Dermis microvascular lymphatic vessel endothelial cell (primary cell): ENCODE data around the gene ST6GALNAC2. TPM values are rescaled to one million over a fixed set of nuclear protein-coding genes. Genes with fewer than 3 reads are reported as not detected.

ENCODE experiments used
- DNase-seq, 2 donors: peaks; one replicate each; pipeline versions ENCODE4 v3.0.0 to v3.0.0-alpha.2; 2010; ENCODE audit warnings: low read depth in 2 of 2
- total RNA-seq: library from RNA; depleted of rRNA; stranded (reverse); fragments of >200 nt; gene quantifications from 2 replicates; pipeline ENCODE4 v1.2.1, GENCODE V29; 2014

Gene ST6GALNAC2
- total RNA-seq, 1 donor from 2014 or later, result 0.13 TPM

DNA sequence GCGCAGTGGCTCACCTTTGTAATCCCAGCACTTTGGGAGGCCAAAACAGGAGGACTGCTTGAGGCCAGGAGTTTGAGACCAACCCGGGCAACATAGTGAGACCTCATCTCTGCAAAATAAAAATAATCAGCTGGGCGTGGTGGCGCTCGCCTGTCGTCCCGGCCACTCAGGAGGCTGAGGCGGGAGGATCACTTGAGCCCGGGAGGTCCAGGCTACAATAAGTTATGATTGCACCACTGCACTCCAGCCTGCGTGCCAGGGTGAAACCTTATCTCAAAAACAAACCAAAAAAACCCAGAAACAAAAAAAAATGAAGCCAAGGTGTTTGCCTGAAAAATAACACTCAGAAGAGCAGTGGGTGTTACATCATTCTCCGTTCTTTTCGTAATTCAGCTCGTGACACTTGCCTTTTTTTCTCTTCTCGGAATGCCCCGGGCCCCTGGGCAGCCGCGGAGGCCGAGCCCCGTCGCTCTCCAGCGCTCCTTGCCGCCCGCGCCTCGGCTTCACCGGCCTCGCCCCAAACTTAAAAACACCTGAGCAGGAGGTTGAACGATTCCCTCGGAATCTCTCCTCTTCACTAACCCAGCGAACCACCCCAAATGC is 28.8 kb downstream of the ST6GALNAC2 start:
- peak in 1 of 2 donors; percentile 37 for DNase-seq

DNA sequence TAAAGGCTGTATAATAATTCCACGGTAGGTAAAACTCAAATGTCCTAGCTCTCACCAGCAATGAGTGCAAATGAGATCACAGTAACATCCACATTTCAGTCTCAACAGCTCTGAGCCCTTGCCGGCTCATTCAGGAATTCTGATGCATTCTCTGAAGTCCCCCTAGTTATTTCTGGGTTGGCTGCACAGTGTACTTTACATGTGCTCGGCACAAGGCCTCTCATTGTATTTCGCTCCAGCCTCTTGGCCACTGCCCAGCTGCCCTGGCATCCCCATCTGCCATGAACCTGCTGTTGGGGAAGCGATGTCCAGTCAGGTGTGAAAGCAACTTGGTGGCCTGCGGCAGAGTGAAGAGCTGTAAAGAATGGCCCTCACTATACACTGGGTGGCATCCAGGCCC is 31.5 kb downstream of the ST6GALNAC2 start:
- DNase-seq, result no peak

DNA sequence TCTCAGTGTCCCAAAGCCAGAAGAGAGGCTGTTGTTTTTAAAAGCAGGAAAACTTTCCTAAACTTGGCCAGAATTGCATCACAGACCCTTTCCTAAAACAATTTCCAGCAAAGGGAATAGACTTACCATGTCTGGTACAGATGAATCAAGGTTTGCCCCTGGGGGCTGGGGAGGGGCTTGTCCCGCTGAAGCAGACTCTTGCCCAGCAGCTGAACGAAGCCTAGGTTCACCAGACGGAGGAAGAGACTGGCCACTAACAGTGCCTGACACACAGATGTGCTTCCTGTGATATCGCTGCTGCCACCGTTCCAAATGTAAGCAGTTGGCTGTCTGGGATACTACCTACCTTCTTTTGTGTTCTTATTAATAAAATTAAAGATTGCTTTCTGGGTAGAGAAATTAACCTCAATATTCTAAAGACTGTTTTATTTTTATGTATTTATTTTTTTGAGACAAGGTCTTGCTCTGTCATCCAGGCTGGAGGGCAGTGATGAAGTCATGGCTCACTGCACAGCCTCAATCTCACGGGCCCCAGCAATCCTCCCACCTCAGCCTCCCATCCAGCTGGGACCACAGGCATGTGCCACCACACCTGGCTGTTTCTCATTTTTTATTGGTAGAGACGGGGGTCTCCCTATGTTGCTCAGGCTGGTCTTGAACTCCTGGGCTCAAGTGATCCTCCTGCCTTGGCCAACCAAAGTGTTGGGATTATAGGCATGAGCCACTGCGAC is 32.3 kb downstream of the ST6GALNAC2 start:
- no peak for DNase-seq

DNA sequence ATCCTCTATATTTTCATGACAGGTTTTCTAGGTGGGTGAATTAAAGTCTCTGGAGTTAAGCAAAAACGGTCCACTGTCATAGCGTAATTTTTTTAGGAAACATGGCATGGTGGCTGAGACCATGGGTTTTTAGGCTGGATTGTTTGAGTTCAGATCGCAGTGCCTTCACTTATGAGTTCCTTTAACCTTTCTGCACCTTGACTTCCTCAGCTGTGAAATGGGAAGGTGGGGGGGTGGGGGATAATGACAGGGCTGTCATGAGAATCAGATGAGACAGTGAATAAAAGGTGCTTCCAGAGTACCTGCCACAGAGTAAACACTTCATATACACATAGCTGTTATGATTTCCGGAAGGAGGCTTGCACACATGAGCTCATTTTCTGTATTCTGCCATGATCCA is 34.0 kb downstream of the ST6GALNAC2 start:
- no peak for DNase-seq

DNA sequence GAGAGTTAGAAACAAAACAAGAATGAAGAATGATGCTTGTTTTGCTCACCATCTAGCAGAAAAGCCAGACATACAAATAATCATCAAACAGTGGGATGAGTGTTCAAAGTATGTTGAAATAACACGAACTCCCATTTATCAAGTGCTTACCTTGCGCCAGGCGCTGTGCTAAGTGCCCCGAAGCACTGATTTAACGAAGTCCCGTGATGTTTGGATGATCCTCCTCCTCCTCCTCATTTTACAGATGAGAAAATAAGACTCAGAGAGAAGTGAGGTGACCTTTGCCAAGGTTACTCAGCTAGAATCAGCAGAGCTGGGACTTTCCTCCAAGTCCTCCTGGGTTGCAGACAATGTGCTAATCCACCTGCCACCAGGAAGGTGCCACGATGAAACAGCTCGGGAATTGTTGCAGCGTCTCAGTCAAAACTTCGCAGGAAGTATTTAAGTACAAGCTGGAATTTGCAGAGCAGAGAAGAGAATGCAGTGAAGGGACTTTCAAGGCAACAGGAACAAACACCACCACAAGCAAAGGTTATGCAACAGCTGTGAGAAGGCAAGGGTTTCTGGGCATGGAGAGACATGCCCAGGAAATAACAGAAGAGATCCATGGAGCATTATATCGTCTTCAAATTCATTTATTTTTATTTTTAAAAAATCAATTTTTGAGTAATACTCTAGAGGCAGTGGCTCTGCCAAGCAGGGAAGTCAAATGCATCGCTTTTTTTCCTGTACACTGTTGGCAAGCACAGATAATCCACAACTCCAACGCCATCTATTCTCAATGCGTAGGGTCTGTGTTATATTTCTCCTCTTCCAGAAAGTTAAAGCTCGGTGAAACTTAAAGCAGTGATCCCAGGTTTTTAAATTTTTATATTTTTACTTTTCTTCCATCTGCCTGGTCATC is 34.7 kb downstream of the ST6GALNAC2 start:
- peak in 1 of 2 donors; percentile 36 for DNase-seq

DNA sequence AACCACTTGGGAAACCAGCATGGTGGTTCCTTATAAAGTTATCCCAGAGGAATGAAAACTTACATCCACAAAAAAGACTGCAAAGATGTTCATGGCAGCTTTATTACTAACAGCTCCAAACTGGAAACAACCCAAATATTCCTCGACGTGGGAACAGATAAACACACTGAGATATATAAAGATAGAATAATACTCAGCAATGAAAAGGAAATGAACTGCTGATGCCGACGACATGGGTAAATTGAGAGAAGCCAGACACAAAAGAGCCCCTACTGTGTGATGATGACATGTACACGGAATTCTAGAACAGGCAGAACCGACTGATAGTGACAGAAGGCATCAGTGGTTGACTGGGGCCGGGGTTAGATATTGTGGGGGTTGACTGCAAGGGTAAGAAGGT is 36.1 kb downstream of the ST6GALNAC2 start:
- DNase-seq, result no peak

DNA sequence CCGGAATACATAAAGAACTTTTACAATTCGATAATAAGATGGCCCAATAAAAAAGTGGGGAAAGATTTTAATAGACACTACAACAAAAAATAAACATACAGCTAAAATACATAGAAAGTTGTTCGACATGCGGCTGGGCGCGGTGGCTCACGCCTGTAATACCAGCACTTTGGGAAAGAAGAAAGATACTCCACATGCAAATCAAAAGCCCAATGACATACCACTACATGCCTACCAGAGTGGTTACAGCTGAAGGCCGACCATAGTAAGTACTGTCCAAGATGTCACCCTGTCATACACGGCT is 36.5 kb downstream of the ST6GALNAC2 start:
- DNase-seq, result no peak

DNA sequence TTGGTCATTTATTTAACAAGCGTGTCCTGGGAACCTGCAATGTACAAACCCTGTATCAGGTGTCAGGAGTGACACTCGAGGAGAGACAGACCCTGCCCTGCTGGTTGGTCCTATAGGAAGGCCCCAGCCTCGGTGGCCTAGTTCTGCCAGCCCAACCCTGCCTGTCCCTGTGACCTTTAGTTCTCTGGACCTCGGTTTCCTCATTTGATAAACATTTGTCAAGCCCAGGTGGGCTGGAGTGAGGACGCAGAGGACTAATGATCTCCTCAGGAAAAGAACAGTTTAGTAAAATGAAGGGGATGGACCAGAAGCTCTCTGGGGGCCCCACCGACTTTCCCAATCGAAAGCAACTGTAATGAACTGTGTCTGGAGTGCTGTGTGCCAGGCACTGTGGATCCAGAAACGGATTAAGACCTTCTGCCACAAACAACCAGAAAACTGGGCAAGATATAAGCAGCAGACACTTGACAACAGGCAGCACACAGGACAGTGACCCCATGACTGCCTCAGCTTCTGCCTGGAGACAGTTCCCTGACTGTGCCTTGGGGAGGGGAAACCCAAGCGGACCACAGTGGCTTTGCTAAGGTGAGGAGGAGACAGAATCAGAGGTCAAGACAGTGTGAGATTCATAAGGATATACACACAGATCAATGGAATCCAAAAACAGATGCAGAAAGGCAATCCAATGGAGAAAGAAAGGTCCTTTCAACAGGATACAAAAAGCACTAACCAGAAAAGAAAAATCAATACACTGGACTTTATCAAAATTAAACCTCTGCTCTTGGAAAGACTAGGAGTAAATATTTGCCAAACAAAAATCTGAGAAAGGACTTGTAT is 37.1 kb downstream of the ST6GALNAC2 start:
- no peak for DNase-seq

DNA sequence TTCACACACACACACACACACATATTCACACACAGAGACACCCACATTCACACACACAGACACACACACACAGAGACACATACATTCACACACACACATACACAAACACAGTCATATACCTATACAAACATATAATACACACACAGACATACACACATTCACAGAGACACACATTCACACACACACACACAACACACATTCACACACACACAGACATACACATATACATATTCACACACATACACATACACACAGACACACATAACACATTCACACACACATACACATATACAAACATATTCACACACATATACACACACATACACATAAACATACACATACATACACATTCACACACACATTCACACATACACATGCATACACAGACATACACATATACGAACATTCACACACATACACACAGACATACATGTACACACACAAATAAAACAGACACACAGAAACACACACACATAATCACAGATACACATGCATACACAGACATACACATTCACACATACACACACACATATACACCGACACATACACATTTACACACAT is 37.9 kb downstream of the ST6GALNAC2 start:
- no peak for DNase-seq

DNA sequence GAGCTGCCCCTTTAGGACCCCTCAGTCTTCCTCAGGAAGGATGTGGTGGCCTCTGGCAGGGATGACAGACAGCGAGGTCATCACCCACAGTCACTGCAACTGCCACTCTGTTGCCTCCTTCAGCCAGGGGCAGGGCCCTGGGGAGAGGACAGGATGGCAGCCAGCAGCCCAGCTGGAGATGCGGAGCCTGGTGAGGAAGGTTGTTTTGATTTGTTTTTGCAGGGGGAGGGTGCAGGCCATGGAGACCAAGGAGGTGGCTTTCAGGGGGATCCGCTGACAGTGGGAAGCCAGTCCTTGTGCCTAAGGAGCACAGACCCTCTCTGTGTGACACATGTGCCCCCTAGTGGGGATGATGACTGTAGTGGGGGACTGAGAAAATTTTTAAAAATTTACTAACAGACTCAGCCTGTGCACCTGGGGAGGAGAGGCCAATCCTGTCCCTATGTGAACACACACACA is 38.4 kb downstream of the ST6GALNAC2 start:
- DNase-seq, result peak; percentile 55 to 73

DNA sequence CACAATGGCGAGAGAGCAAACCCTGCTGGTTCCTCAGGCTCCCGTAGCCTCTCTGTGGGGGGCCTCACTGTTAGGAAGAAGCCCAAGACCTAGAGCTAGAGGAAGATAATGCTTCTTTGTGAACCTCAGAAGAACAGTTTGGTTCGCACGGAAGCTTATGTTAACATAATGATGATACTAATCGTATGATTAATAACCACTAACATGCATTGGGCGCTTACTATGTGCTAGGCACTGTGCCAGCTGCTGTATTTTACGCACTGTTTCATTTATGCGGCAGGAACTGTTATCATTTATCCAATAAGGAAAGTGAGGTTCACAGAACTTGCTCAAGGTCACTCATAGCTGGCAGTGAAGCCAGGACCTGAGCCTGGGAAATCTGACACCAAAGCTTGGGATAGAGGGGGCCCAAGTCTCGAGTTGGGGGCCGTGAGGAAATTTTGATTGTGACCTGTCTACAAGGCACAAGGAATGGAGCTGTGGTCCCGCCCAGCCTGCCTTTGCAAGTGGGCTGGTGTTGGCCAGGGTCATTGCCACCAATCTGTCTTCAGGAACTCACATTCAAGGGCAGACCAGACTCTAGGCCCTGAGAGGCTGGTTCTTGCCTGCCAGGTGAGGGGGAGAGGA is 39.0 kb downstream of the ST6GALNAC2 start:
- peak in 1 of 2 donors; percentile 40 for DNase-seq

DNA sequence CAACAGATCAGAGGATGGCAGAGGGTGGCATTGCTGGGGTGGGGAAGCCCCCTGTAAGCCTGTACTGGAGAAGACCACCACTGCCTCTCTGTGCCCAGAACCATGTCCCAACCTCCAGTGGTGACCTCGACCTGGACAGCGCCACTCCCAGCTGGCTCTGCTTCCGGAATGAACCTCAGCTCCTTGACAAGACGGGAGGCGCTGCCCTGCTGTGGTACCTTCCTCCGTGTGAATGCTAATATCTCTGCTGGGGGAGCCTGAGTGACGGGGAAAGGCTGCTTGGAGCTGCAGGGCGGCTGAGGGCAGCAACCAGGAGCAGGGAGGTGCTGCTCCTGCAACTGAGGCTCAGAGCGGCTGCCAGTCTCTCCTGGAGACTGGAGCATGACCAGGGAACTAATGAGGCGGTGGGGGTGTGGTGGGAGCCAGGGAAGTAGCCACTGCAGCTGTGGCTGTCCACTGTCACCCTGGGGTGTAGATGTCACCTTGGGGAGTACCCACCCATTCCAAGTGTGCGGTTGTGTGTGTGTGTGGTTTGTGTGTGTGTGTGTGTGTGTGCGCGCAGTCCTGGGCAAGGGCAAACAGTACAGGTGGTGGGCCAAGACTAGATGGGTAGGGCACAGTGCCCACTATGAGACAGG is 39.6 kb downstream of the ST6GALNAC2 start:
- no peak for DNase-seq

DNA sequence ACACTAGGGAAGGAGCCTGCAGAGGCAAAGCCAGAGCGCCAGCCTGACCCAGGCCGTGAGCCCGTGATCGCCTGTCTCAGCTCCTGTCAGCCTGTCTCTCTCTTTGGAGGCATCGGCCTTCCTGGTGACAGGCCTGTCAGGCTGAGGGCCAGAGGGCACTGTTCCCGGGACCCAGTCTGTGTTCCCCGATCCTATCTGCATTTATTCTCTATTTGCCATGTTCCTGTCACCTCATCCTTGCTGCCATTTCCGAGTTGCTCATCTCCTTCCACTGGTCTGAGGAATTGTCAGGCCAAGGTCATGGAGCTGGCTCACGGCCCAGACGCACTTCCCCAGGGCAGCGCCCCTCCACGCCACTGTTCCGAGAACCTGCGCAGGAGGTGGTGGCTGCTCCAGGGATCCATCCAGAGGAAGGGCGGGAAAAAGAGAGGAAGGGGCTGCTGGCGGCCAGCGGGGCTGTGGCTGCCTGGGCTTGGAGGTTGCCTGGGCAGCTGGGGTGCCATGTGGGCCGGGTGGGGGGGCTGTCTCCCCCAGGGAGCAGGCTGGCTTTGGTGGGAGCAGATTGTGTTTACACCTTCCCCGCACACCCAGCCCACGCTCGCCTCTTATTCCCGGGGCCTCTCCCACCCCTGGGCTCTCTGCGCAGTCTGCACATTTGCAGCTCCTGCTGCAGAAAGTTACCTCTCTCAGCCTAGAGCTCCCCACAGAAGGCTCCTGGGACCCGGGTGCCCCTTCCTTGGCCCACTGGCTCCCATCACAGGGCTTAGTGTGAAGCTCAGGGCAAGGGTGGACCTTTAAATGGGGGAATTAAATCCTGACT is 40.9 kb downstream of the ST6GALNAC2 start:
- no peak for DNase-seq

DNA sequence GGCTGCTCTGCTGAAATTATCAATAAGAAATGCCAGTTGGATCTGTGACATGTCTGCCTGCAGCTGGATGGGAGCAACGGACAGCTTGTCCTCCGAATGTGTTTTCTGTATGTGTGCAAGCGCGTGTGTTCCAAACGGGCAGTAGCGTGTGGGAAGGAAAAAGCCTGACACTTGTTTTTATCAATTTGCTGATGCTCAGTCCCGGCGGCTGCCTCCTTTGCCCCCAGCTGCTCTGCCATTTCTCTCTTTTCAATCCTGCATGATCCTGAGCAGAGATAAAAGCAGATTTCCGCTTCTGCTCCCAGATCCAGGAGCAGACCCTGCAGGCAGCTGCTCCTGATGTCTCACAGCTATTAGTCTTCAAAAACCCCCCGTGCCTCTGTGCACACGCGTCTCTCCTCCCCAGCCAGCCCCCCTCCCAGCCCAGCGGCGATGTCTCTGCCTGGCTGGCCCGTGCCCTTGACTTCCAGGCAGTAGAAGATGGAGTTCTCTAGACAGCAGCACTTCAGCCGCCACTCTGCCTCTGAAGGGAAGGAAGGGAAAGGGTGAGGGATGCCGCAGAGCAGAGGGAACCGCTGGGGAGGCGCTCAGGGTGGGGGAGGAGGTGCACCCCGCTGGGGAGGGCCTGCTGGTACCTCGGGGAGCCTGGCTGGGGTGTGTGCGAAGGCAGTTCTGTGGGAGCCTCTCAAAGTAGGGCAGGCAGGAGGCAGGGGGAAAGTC is 41.7 kb downstream of the ST6GALNAC2 start:
- DNase-seq, result no peak

DNA sequence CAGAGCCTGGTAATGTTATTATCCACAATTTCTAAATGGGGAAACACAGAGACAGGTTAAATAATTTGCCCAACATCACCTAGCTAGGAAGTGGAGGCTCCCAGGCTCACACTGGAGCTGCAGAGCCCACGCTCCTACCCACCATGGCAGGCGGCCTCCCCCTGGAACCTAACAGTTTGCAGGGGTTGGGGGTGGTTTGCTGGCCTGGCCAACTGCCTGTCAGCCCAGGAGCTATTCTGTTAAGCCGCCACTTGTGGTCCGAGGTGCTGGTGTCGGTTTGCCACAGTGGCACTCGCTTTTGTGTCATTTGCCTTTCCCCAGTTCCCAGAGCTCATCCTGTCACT is 42.2 kb downstream of the ST6GALNAC2 start:
- no peak for DNase-seq

DNA sequence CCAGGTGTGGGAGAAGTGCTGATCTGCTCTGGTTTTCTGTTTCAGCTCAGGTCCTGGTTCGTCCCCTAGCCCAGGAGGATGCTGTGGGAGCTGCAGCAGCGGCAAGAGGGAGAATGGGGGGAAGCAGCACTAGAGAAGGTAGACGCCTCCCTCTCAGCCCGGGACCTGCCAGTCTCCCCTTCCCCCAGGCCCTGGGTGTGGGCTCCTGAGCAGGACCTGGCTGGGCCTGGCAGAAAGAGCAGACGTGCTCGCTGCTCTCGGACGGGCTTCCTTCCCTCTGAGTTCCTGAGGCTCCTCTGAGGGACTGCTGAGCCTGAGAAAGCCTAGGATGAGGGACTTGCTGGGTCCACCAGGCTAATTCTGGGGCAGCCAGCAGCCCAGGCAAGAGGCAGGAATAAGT is 42.7 kb downstream of the ST6GALNAC2 start:
- no peak for DNase-seq

DNA sequence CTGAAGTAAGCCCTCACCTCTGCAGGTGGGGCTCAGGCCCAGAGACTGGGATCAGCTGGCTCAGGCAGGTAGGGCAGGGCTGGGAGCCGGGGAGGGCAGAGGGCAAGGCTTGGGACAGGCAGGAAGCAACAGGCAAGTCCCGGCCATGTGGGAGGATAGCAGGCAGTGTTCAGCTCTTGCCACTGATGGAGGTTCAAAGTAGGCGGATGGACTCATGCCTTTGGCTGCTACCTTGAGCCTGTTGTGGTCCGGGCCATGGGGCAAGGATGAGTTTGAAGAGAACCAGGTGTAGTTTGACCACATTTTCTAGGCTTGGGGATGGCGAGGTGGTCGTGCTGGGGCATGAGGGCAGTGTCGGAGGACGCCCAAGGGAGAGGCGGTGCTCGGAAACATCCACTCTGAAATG is 43.1 kb downstream of the ST6GALNAC2 start:
- DNase-seq, result no peak

DNA sequence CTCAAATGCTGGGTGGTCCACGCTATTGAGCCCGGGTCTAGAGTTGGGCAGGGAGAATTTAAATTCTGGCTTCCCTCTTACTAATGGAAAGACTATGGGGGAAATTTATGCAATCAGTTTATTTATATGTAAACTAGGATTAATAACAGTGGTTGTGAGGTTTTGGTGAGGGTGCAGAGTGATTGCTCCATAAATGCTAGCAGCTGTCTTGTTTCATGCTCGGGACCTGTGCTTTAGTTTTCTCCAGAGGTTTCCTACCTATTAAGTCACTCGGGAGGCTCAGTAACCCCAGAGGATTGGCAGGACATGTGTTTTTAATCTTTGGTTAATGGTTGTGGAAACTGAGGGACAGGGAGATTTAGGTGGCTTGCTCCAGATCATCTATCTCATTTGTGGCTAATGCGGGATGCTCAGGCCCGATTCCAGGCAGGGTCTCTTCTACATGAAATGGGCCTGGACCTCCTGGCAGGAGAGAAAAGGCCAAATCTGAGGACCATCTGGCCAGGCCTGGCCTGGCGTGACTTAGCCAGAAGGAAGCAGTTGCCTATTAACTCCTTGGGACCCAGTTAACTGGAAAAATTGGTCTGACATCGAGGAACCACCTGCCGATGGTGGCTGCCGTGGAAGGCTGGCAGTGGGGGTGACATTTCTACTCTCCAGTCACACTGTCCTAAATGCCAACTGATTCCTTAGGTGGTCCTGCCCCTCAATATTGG is 43.8 kb downstream of the ST6GALNAC2 start:
- DNase-seq, result no peak
